ENCODE data around the gene SHOX. TPM values are rescaled to one million over a fixed set of nuclear protein-coding genes. Genes with fewer than 3 reads are reported as not detected.
"Not testable (repeated sequence)": the region's sequence is repeated elsewhere in the genome, so short reads cannot be mapped to it uniquely, and the experiment has no call there.

SHOX gene
- total RNA-seq, 4 donors from 2014 or later = not detected

- no peaks in the 10 kb centered on the region for H3K4me1 ChIP-seq
- DNase-seq = no peak
- no peaks in the 10 kb centered on the region for H3K27me3 ChIP-seq
- H3K27ac ChIP-seq = no peak overlapping the region
- H3K36me3 ChIP-seq = no peaks in the 10 kb centered on the region
- H3K9me3 ChIP-seq = no peaks in the 10 kb centered on the region
- H3K4me3 ChIP-seq (replicated peaks in 1 of 3) = no peak overlapping the region
- intact Hi-C loops (cut with DNase I) = no loop called here
- 11 to 15% methylated on average over 12 of the region's 12 CpGs for WGBS, 2 donors
- TF ChIP-seq CTCF (IDR thresholded peaks at IDR 0.05) = no peak
- TF ChIP-seq POLR2A (IDR thresholded peaks at IDR 0.05) = no peak
These were observed 5.4 kb upstream of the SHOX start for GRCh38 chrX:625137-625691.

DNA sequence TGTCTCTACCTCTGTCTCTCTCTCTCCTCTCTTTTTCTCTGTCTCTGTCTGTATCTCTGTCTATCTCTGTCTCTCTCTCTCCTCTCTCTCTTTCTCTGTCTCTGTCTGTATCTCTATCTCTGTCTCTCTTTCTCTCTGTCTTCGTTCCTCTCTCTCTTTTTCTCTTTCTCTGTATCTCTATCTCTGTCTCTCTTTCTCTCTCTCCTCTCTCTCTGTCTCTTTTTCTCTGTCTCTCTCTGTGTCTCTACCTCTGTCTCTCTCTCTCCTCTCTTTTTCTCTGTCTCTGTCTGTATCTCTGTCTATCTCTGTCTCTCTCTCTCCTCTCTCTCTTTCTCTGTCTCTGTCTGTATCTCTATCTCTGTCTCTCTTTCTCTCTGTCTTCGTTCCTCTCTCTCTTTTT is 4.5 kb upstream of the SHOX start:
- H3K27me3 ChIP-seq; DNase-seq; intact Hi-C loops (cut with DNase I); H3K36me3 ChIP-seq; H3K4me1 ChIP-seq; H3K9me3 ChIP-seq; H3K27ac ChIP-seq; H3K4me3 ChIP-seq (replicated peaks in 1 of 3): not testable (repeated sequence)
- WGBS, 2 donors = 63 to 76% methylated on average over 2 of the region's 2 CpGs

DNA sequence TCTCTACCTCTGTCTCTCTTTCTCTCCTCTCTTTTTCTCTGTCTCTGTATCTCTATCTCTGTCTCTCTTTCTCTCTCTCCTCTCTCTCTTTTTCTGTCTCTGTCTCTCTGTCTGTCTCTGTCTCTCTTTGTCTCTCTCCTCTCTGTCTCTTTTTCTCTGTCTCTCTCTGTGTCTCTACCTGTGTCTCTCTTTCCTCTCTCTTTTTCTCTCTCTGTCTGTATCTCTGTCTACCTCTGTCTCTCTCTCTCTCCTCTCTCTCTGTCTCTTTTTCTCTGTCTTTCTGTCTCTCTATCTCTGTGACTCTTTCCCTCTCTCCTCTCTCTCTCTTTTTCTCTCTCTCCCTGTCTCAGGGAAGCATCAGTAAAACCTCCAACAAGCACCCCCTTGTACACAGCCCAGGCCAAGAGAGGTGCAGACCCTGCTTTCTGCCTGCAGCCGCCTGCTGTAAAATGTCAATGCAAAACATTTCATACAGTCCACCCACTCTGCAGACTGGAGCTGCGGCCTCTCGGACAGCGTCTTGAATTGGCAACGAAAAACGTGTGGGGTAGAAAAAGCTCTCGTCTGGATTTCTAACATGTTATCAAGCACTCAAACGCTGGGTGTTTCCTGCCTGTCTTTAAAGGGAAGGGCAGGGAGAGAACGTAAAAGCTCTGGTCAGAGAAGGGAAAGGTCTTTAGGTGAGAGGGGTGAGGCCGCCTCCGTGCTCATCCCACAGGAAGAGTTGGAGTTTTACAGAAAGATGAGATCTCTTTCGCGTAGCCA is 3.7 kb upstream of the SHOX start:
- Histone ChIP-seq H3K36me3 (no peaks in the 10 kb centered on the region), H3K4me1 (no peaks in the 10 kb centered on the region), H3K27ac (no peak overlapping the region), H3K9me3 (no peaks in the 10 kb centered on the region), H3K4me3 (replicated peaks in 1 of 3) (no peak overlapping the region), H3K27me3 (no peaks in the 10 kb centered on the region)
- no peak for DNase-seq
- 2 to 7% methylated on average over 13 of the region's 13 CpGs for WGBS, 2 donors
- TF ChIP-seq POLR2A (IDR thresholded peaks at IDR 0.05) = no peak
- no peak for TF ChIP-seq CTCF (IDR thresholded peaks at IDR 0.05)
- intact Hi-C loops (cut with DNase I) = no loop called here

DNA sequence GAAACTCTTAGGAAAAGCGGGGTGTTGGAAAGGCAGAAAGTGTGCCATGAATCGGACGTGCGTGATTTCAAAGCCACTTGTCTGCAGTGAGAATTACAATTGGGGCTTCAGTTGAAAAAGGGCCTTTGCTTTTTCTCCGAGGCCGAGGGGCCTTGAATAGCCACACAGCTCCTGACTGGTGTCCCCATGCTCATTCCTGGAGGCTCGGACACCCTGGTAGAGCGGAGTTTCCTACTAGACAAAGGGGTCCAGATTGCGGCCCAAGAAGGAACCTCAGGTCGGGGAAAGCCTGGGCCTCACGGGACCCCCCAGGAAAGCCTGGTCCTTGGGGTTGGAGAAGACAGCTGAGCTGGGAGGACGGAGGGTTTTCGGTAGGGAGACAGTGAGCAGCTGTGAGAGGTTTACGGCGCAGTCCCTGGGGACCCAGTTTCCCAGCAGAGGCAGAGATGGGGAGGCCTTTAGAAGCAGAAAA is 3.0 kb upstream of the SHOX start:
- no peak for TF ChIP-seq POLR2A (IDR thresholded peaks at IDR 0.05)
- TF ChIP-seq CTCF (IDR thresholded peaks at IDR 0.05) = no peak
- 5 to 13% methylated on average over 15 of the region's 15 CpGs for WGBS, 2 donors
- no peak for DNase-seq
- H3K27me3 ChIP-seq = no peaks in the 10 kb centered on the region
- no peak overlapping the region for H3K27ac ChIP-seq
- intact Hi-C loops (cut with DNase I) = no loop called here
- H3K9me3 ChIP-seq = no peaks in the 10 kb centered on the region
- no peaks in the 10 kb centered on the region for H3K36me3 ChIP-seq
- H3K4me1 ChIP-seq = no peaks in the 10 kb centered on the region
- no peak overlapping the region for H3K4me3 ChIP-seq (replicated peaks in 1 of 3)

DNA sequence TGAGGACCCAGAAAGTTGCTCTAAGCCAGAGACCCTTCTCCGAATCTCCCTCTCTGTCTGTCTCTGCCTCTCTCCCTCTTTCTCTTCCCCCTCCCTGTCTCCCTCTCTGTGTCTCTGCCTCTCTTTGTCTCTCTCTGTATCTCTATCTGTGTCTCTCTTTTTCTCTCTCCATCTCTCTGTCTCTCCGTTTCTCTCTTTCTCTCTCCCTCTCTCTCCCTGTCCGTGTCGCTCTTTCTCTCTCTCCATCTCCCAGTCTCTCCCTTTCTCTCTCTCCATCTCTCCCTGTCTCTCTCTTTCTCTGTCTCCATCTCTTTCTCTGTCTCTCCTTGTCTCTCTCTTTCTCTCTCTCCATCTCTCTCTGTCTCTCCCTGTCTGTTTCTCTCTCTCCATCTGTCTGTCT is 2.6 kb upstream of the SHOX start:
- H3K4me1 ChIP-seq = no peaks in the 10 kb centered on the region
- no peak overlapping the region for H3K4me3 ChIP-seq (replicated peaks in 1 of 3)
- TF ChIP-seq CTCF (IDR thresholded peaks at IDR 0.05) (no peak), POLR2A (IDR thresholded peaks at IDR 0.05) (no peak)
- intact Hi-C loops (cut with DNase I) = no loop called here
- no peaks in the 10 kb centered on the region for H3K9me3 ChIP-seq
- DNase-seq = no peak
- no peaks in the 10 kb centered on the region for H3K27me3 ChIP-seq
- no peaks in the 10 kb centered on the region for H3K36me3 ChIP-seq
- WGBS, 2 donors = 12 to 18% methylated on average over 4 of the region's 4 CpGs
- no peak overlapping the region for H3K27ac ChIP-seq

Data from thyroid gland (tissue), 4 donors.